GM12878 (cell line): ENCODE data around the gene NRBP1. TPM values are rescaled to one million over a fixed set of nuclear protein-coding genes. Genes with fewer than 3 reads are reported as not detected.
A peak's percentile ranks its signal among the peaks of the same experiment; 100 is the strongest.

Source experiments
- ASH2L ChIP-seq: fragments of 300-600, 200-600 bp; sonication (generic); IDR thresholded peaks from 2 replicates; pipeline ENCODE4 v1.6.1; 2017; ENCODE audit warnings: low read depth, mild to moderate bottlenecking, borderline replicate concordance
- CHD2 ChIP-seq: IDR thresholded peaks from 2 replicates; pipeline ENCODE4 v1.6.1; 2011; ENCODE audit warnings: low read depth, low read length, improper control_type of control experiment, borderline replicate concordance
- CREM ChIP-seq: IDR thresholded peaks from 2 replicates; pipeline ENCODE4 v1.6.1; 2014; ENCODE audit warnings: antibody characterized with exemption, low read depth
- EP300 ChIP-seq, 2 experiments: fragments of 150-350 bp in 1 of 2; IDR thresholded peaks; 2 replicates each; pipeline ENCODE4 v1.6.1; 2011 to 2012; ENCODE audit warnings: low read depth in 2 of 2, low read length in 2 of 2, borderline replicate concordance in 1 of 2, improper control_type of control experiment in 1 of 2, inconsistent platforms in 1 of 2; ENCODE audit not compliant: control insufficient read depth in 1 of 2
- GABPA ChIP-seq: IDR thresholded peaks from 2 replicates; pipeline ENCODE4 v1.6.1; 2014; ENCODE audit warnings: antibody characterized with exemption, low read depth, mild to moderate bottlenecking, inconsistent platforms
- GATAD2B ChIP-seq: fragments of 450-650 bp; conservative IDR thresholded peaks from 2 replicates; pipeline ENCODE4 v1.6.1; 2017; ENCODE audit warnings: low read depth, mild to moderate bottlenecking, moderate library complexity
- JUNB ChIP-seq: IDR thresholded peaks from 2 replicates; pipeline ENCODE4 v1.6.1; 2016; ENCODE audit warnings: antibody characterized with exemption, mild to moderate bottlenecking
- JUND ChIP-seq: IDR thresholded peaks from 2 replicates; pipeline ENCODE4 v1.6.1; 2012; ENCODE audit warnings: low read depth, mild to moderate bottlenecking, low read length, improper control_type of control experiment, moderate library complexity
- MXI1 ChIP-seq: fragments of 150-350 bp; IDR thresholded peaks from 2 replicates; pipeline ENCODE4 v1.6.1; 2011; ENCODE audit warnings: low read depth, mild to moderate bottlenecking, inconsistent platforms, low read length, improper control_type of control experiment
- NFYA ChIP-seq: IDR thresholded peaks from 2 replicates; pipeline ENCODE4 v1.6.1; 2011; ENCODE audit warnings: low read depth, mild to moderate bottlenecking, low read length, improper control_type of control experiment, borderline replicate concordance
- RB1 ChIP-seq: fragments of 450-650 bp; formaldehyde crosslinking; IDR thresholded peaks from 2 replicates; pipeline ENCODE4 v1.6.1; 2017; ENCODE audit warnings: mild to moderate bottlenecking, borderline replicate concordance
- RBBP5 ChIP-seq: fragments of 200-600 bp; sonication (generic); conservative IDR thresholded peaks from 2 replicates; pipeline ENCODE4 v1.6.1; 2016
- RCOR1 ChIP-seq: conservative IDR thresholded peaks from 2 replicates; pipeline ENCODE4 v1.6.1; 2012; ENCODE audit warnings: low read depth, low read length, improper control_type of control experiment
- SIX5 ChIP-seq: IDR thresholded peaks from 2 replicates; pipeline ENCODE4 v1.6.1; 2011; ENCODE audit warnings: mild to moderate bottlenecking, low read depth, low read length, moderate library complexity; ENCODE audit not compliant: severe bottlenecking
- SMAD5 ChIP-seq: IDR thresholded peaks from 2 replicates; pipeline ENCODE4 v1.6.1; 2016; ENCODE audit warnings: antibody characterized with exemption, low read depth
- SRF ChIP-seq, 2 experiments: IDR thresholded peaks; 2 replicates each; pipeline ENCODE4 v1.6.1; 2011; ENCODE audit warnings: low read depth in 2 of 2, low read length in 2 of 2, mild to moderate bottlenecking in 1 of 2, moderate library complexity in 1 of 2
- SUPT20H ChIP-seq: IDR thresholded peaks from 2 replicates; pipeline ENCODE4 v1.6.1; 2011; ENCODE audit warnings: low read depth, mild to moderate bottlenecking, low read length, moderate library complexity, borderline replicate concordance; ENCODE audit not compliant: control insufficient read depth
- YY1 ChIP-seq: IDR thresholded peaks from 2 replicates; pipeline ENCODE4 v1.6.1; 2011; ENCODE audit warnings: low read depth, mild to moderate bottlenecking, low read length
- ZNF207 ChIP-seq: fragments of 450-650 bp; IDR thresholded peaks from 2 replicates; pipeline ENCODE4 v1.6.1; 2014; ENCODE audit warnings: antibody characterized with exemption, mild to moderate bottlenecking, borderline replicate concordance
- ZNF24 ChIP-seq: fragments of 450-650 bp; IDR thresholded peaks from 2 replicates; pipeline ENCODE4 v1.6.1; 2017; ENCODE audit warnings: antibody characterized with exemption, mild to moderate bottlenecking
- ZNF274 ChIP-seq: IDR thresholded peaks from one replicate; pipeline ENCODE4 v1.8.0; 2011; ENCODE audit not compliant: insufficient read length, insufficient read depth
- polyA plus RNA-seq, 11 experiments: library from polyadenylated mRNA; depleted of rRNA in 4 of 11; unstranded in 6 of 11; stranded (reverse) in 5 of 11; fragments of >200 nt; fragmentation: Nextera tagmentation in 4 of 11; fragmentation: Illumina TruSeq in 1 of 11; extraction: Ambion mirVana in 4 of 11; extraction: Trizol in 1 of 11; gene quantifications; 1 replicate in 1 of 11; 2 replicates in 10 of 11; pipeline versions ENCODE4 v1.2.1 to v1.2.3, GENCODE V29; 2011 to 2016; ENCODE audit warnings: inconsistent platforms in 2 of 11, missing spikeins in 2 of 11, low read depth in 1 of 11
- total RNA-seq, 4 experiments: library from RNA; depleted of rRNA in 3 of 4; stranded (reverse); fragments of >200 nt in 3 of 4; fragmentation: Illumina TruSeq in 1 of 4; extraction: Trizol in 1 of 4; gene quantifications; 2 replicates each; pipeline versions ENCODE4 v1.2.1 to v1.2.3, GENCODE V29; 2013 to 2021
- TF ChIP-seq, protein P1 (sequence below): fragments of 150-350 bp; IDR thresholded peaks from 2 replicates; pipeline ENCODE4 v1.6.1; 2016; ENCODE audit warnings: low read depth, low read length
- TF ChIP-seq, protein P2 (sequence below): IDR thresholded peaks from 2 replicates; pipeline ENCODE4 v1.6.1; 2012; ENCODE audit warnings: low read length, inconsistent platforms
- TF ChIP-seq, protein P3 (sequence below): fragments of 450-650 bp; conservative IDR thresholded peaks from 2 replicates; pipeline ENCODE4 v1.6.1; 2017; ENCODE audit warnings: mild to moderate bottlenecking, moderate library complexity

The NRBP1 gene
- total and polyA plus RNA-seq, 10 of the 15 experiments (the other 5 are each of a cell fraction or from before 2014, with no cell fraction given): 5.7 to 136 (median 66.1) TPM

DNA sequence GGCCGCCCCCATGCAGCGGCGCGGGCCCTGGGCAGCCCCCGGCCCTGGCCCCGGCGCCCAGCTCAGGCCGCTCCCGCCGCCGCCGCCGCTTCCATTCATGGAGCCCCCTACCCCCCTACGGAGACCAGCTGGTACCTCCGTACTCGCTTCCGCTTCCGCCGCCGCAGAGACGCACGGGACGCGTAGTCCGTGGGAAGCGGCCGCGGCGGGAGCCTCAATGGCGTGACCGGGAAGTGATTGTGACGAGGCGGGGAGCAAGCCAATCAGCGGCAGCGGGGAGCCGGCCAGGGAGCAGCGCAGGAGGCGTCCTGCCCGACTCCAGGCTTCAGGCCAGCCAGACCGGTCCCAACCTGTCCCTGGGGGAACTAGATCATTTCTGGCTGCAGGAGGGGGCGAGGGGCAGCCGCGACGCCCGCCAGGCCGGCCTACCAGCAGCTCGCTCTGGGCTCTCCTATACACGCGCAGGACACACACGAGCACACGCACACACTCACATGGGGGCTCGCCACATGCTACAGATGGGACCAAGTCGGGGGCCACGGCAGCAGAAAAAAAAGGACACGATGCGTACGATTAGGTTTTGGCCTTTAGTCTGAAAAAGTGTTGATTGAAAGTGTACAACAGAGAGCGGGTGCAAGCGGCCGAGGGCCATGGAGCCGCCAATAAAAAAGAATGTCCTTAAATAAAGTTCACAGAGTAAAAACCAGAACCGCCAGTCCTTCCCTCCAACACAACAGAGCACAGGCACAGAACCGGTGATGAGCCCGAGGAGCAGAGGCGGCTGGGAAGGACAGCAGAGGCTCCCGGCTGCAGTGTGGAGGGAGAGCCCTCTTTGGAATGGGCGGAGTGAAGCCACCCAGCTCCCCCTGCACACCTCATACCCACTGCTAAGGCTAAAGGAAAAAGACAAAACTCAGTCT, 47.5 kb upstream of the NRBP1 start, which contains the start of gene ZNF513 (continued):
- TF ChIP-seq, protein P1, sequence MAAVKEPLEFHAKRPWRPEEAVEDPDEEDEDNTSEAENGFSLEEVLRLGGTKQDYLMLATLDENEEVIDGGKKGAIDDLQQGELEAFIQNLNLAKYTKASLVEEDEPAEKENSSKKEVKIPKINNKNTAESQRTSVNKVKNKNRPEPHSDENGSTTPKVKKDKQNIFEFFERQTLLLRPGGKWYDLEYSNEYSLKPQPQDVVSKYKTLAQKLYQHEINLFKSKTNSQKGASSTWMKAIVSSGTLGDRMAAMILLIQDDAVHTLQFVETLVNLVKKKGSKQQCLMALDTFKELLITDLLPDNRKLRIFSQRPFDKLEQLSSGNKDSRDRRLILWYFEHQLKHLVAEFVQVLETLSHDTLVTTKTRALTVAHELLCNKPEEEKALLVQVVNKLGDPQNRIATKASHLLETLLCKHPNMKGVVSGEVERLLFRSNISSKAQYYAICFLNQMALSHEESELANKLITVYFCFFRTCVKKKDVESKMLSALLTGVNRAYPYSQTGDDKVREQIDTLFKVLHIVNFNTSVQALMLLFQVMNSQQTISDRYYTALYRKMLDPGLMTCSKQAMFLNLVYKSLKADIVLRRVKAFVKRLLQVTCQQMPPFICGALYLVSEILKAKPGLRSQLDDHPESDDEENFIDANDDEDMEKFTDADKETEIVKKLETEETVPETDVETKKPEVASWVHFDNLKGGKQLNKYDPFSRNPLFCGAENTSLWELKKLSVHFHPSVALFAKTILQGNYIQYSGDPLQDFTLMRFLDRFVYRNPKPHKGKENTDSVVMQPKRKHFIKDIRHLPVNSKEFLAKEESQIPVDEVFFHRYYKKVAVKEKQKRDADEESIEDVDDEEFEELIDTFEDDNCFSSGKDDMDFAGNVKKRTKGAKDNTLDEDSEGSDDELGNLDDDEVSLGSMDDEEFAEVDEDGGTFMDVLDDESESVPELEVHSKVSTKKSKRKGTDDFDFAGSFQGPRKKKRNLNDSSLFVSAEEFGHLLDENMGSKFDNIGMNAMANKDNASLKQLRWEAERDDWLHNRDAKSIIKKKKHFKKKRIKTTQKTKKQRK: no peak
- TF ChIP-seq NFYA: no peak
- no peak for TF ChIP-seq EP300 (IDR thresholded peaks at IDR 0.05; ENCODE audit: borderline replicate concordance in 1 of 2, control insufficient read depth in 1 of 2, low read depth in 2 of 2, low read length in 2 of 2)
- 0 out of 2 replicates have a peak, but pooled peaks have one; percentile 63 for TF ChIP-seq GATAD2B
- TF ChIP-seq CHD2: peak; percentile 74; the same call in 1 of the 2 replicates
- TF ChIP-seq SRF (IDR thresholded peaks at IDR 0.05; ENCODE audit: low read depth in 2 of 2, low read length in 2 of 2): 0 out of 4 replicates have a peak, but pooled peaks of 1 of the 2 experiments have one; percentile 22
- peak; percentile 52; the same call in 1 of the 2 replicates for TF ChIP-seq MXI1
- no peak for TF ChIP-seq RCOR1
- TF ChIP-seq, protein P2, sequence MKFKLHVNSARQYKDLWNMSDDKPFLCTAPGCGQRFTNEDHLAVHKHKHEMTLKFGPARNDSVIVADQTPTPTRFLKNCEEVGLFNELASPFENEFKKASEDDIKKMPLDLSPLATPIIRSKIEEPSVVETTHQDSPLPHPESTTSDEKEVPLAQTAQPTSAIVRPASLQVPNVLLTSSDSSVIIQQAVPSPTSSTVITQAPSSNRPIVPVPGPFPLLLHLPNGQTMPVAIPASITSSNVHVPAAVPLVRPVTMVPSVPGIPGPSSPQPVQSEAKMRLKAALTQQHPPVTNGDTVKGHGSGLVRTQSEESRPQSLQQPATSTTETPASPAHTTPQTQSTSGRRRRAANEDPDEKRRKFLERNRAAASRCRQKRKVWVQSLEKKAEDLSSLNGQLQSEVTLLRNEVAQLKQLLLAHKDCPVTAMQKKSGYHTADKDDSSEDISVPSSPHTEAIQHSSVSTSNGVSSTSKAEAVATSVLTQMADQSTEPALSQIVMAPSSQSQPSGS: no peak
- TF ChIP-seq ZNF274: no peak
- peak; percentile 92 for TF ChIP-seq CREM
- TF ChIP-seq SUPT20H: no peak
- TF ChIP-seq SMAD5: no peak
- no peak for TF ChIP-seq ZNF24
- TF ChIP-seq RB1: peak; percentile 73; the same call in 1 of the 2 replicates
- TF ChIP-seq, protein P3, sequence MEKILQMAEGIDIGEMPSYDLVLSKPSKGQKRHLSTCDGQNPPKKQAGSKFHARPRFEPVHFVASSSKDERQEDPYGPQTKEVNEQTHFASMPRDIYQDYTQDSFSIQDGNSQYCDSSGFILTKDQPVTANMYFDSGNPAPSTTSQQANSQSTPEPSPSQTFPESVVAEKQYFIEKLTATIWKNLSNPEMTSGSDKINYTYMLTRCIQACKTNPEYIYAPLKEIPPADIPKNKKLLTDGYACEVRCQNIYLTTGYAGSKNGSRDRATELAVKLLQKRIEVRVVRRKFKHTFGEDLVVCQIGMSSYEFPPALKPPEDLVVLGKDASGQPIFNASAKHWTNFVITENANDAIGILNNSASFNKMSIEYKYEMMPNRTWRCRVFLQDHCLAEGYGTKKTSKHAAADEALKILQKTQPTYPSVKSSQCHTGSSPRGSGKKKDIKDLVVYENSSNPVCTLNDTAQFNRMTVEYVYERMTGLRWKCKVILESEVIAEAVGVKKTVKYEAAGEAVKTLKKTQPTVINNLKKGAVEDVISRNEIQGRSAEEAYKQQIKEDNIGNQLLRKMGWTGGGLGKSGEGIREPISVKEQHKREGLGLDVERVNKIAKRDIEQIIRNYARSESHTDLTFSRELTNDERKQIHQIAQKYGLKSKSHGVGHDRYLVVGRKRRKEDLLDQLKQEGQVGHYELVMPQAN: peak; percentile 93
- peak; percentile 95 for TF ChIP-seq JUND
- TF ChIP-seq YY1: peak; percentile 89
- peak; percentile 19; the same call in 1 of the 2 replicates for TF ChIP-seq ASH2L
- TF ChIP-seq RBBP5: no peak
- peak; percentile 94 for TF ChIP-seq GABPA
- no peak for TF ChIP-seq JUNB
- TF ChIP-seq ZNF207: no peak
- TF ChIP-seq SIX5: peak; percentile 84
